GM12891 (cell line): Measurements from ENCODE around the gene CGNL1.

ENCODE experiments used
- POLR2A ChIP-seq: IDR thresholded peaks from 2 replicates; pipeline ENCODE4 v1.6.1; 2011; ENCODE audit warnings: low read depth, low read length, control low read depth
- POLR2AphosphoS5 ChIP-seq: IDR thresholded peaks from 2 replicates; pipeline ENCODE4 v1.6.1; 2011; ENCODE audit warnings: low read depth, low read length, control low read depth

DNA sequence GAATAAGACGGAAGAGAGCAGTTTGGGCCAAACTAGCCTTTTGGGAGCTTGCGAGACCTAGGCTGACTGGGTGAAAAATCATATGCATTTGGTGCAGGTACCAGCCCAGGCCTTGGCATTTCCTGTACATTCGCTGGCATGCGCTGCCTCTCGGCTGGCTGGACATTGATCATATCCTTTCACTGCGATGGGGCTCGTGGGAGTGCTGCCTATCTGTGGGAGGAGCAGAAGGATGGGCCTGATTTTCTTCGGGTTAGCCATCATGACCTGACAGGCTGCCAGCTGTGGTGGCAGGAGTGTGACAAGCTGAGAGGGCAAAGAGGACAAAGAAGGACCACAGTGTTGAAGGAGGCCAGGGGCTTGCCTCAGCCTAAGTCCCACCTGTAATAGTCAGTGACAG, 14.3 kb downstream of the CGNL1 start:
- no peak for TF ChIP-seq POLR2A
- no peak for TF ChIP-seq POLR2AphosphoS5
